Lower leg skin (tissue), 4 donors: ENCODE data around the gene MAPKAPK3. TPM values are rescaled to one million over a fixed set of nuclear protein-coding genes. Genes with fewer than 3 reads are reported as not detected.

Source experiments
- DNase-seq, 2 donors: peaks; one replicate each; pipeline ENCODE4 v3.0.0-alpha.2; 2019; ENCODE audit warnings: low spot score in 2 of 2
- H3K4me3 ChIP-seq: fragments of 200-600 bp; sonication (generic); 2 replicates; pipeline ENCODE4 v1.5.1; 2017; ENCODE audit warnings: mild to moderate bottlenecking, low read depth; ENCODE audit not compliant: poor library complexity, severe bottlenecking
- POLR2A ChIP-seq, 2 donors: fragments of 450-650 bp; IDR thresholded peaks; one replicate each; pipeline ENCODE4 v1.6.1; 2016 to 2017; ENCODE audit warnings: antibody characterized with exemption in 2 of 2, mild to moderate bottlenecking in 1 of 2, moderate library complexity in 1 of 2
- WGBS, 2 donors: methylation state at CpG; one replicate each; pipeline ENCODE4 v1.1.5; 2018; 5-methylcytosine and 5-hydroxymethylcytosine counted together
- intact Hi-C: fragments of 100-400 bp; cut with DNase I; formaldehyde crosslinking; loops from one replicate; pipeline ENCODE4 v1.15.0; 2023; ENCODE audit warnings: low total_unique reads
- total RNA-seq, 4 donors: library from RNA; depleted of rRNA; stranded (reverse); fragments of >200 nt; gene quantifications; one replicate each; pipeline ENCODE4 v1.1.0, GENCODE V29; 2016
- TF ChIP-seq, protein P1 (sequence below), 3 donors: fragments of 450-650 bp; IDR thresholded peaks; one replicate each; pipeline ENCODE4 v1.5.1; 2016; ENCODE audit warnings: antibody characterized with exemption in 3 of 3, mild to moderate bottlenecking in 3 of 3, moderate library complexity in 2 of 3

MAPKAPK3 gene
- total RNA-seq, 4 donors from 2014 or later = 65.2 to 128 (median 91.7) TPM

DNA sequence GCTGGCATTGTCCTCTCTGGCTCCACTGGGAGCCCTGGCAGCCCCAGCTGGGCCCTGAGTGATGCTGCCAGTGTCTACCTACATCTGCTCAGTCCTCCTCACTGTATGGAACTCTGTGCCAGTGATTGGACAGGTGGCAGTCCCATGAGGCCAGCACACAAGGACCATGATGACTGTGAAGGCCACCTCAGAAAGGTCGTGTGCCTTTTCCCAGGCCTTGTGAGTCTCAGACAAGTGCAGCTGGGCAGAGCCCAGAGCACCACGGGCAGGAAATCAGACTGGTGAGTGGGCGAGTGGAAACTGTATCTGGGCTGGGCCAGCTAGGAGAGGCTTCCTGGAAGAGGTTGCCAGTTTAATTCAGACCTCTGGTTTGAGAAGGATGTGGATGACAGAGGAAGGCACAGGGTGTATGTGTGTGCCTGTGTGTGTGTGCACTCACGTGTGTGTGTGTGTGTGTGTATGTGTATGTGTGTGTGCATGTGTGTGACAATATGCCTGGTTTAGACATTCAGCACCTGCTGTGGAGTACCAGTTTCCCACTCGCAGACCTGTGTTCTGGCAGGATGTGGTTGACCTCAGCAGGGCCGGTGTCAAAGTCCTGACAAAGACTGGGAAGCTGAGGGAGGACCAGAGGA, 7.0 kb downstream of the MAPKAPK3 start:
- no peak for DNase-seq
- intact Hi-C loops = loop anchor here (5.0 kb wide), 1 partner anchor 1058 kb away; no protein-coding TSS in a partner anchor
- H3K4me3 ChIP-seq = no peak overlapping the region
- WGBS, 2 donors = 36 to 37% methylated on average over 6 of the region's 6 CpGs
- TF ChIP-seq, protein P1, sequence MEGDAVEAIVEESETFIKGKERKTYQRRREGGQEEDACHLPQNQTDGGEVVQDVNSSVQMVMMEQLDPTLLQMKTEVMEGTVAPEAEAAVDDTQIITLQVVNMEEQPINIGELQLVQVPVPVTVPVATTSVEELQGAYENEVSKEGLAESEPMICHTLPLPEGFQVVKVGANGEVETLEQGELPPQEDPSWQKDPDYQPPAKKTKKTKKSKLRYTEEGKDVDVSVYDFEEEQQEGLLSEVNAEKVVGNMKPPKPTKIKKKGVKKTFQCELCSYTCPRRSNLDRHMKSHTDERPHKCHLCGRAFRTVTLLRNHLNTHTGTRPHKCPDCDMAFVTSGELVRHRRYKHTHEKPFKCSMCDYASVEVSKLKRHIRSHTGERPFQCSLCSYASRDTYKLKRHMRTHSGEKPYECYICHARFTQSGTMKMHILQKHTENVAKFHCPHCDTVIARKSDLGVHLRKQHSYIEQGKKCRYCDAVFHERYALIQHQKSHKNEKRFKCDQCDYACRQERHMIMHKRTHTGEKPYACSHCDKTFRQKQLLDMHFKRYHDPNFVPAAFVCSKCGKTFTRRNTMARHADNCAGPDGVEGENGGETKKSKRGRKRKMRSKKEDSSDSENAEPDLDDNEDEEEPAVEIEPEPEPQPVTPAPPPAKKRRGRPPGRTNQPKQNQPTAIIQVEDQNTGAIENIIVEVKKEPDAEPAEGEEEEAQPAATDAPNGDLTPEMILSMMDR (IDR thresholded peaks at IDR 0.05) = no peak

GRCh38 chr3:50624634-50625033, 7.7 kb downstream of the MAPKAPK3 start:
- intact Hi-C loops = loop anchor here (5.0 kb wide), 1 partner anchor 1058 kb away; no protein-coding TSS in a partner anchor
- WGBS, 2 donors = 71 to 77% methylated on average over 2 of the region's 2 CpGs
- DNase-seq = no peak
- TF ChIP-seq, protein P1 (IDR thresholded peaks at IDR 0.05) = no peak
- TF ChIP-seq POLR2A (IDR thresholded peaks at IDR 0.05) = no peak
- H3K4me3 ChIP-seq = no peak overlapping the region

- H3K4me3 ChIP-seq = no peak overlapping the region
- TF ChIP-seq, protein P1 (IDR thresholded peaks at IDR 0.05) = no peak
- TF ChIP-seq POLR2A (IDR thresholded peaks at IDR 0.05) = no peak
- intact Hi-C loops = no loop called here
- DNase-seq = no peak
- 70 to 76% methylated on average over 13 to 17 of the region's 18 CpGs for WGBS, 2 donors
These were observed 8.6 kb downstream of the MAPKAPK3 start for GRCh38 chr3:50625231-50626182.

DNA sequence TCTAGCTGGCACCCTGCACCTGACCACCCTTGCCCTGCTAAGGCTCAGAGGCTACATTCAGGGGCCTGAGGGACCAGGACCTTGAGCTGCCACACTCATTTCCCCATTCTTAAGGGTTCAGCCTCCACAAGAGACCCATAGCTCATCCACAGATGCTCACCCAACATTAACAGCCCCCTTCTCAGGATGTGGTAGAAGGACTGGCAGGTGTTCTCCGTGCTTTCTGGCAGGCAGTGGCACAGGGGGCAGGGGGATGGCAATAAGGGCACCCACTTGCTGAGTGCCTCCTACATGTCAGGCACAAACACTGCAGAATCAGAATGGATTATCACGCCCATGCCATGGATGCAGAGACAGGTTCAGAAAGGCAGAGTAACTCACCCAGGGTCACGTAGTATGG, 9.4 kb downstream of the MAPKAPK3 start:
- WGBS, 2 donors = 89 to 94% methylated on average over 3 of the region's 3 CpGs
- intact Hi-C loops = no loop called here
- TF ChIP-seq POLR2A (IDR thresholded peaks at IDR 0.05) = no peak
- TF ChIP-seq, protein P1 (IDR thresholded peaks at IDR 0.05) = no peak
- no peak overlapping the region for H3K4me3 ChIP-seq
- no peak for DNase-seq

DNA sequence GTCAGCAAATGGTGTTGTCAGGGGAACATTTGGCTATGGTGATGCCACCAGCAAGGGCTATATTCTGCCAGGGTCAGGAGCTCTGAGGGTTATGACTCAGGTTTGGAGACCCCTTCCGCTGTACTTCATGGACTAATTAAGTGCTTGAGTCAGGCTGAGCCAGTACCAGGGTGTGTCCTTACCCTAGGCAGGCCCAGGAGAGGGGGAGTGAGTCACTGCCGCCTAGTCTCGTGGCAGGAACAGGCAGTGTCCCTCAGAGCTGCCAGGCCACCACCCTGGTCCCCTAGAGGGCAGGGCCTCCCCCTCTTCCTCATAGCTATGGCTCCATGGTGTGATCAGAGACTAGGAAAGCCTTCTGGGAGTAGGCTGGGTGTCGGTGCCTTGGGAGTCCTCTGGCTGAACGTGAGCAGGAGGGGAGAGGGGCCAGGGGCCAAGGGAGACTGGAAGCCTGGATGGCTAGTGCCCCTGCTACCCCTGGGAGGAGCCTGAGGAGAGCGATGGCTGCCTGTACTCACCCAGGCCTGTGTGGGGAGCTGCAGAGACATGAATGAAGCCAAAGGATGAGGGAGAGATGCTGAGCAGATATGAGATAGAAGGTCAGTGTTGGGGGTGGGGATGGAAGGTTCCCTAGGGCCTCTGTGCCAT, 10.6 kb downstream of the MAPKAPK3 start:
- peak in 1 of 2 donors; percentile 58 for DNase-seq
- H3K4me3 ChIP-seq = no peak overlapping the region
- intact Hi-C loops = no loop called here
- 15 to 35% methylated on average over 4 to 6 of the region's 6 CpGs for WGBS, 2 donors
- TF ChIP-seq POLR2A (IDR thresholded peaks at IDR 0.05) = no peak
- TF ChIP-seq, protein P1 (IDR thresholded peaks at IDR 0.05) = no peak
